Measurements from ENCODE around the gene CPSF7.

Gene CPSF7

GRCh38 chr11:61356706-61357105, 73.1 kb downstream of the CPSF7 start:
- no peak overlapping the region for H2AFZ ChIP-seq (ENCODE audit: low read depth, low read length)
- H3K4me1 ChIP-seq (ENCODE audit: insufficient read depth, low read length), result peaks cover 5% of the 10 kb centered on the region
- no peak overlapping the region for H3K4me3 ChIP-seq (ENCODE audit: low read length)

GRCh38 chr11:61354208-61354607, 75.6 kb downstream of the CPSF7 start:
- Histone ChIP-seq H3K4me3 (ENCODE audit: low read length) (no peak overlapping the region), H2AFZ (ENCODE audit: low read depth, low read length) (no peak overlapping the region), H3K36me3 (ENCODE audit: insufficient read depth, low read length) (peaks cover 6% of the 10 kb centered on the region), H3K27me3 (ENCODE audit: insufficient read depth, low read length) (no peaks in the 10 kb centered on the region), H3K9me3 (ENCODE audit: low read length) (no peaks in the 10 kb centered on the region), H3K4me1 (ENCODE audit: insufficient read depth, low read length) (no peaks in the 10 kb centered on the region)

More at GRCh38 chr11:61356706-61357105, 73.1 kb downstream of the CPSF7 start:
- Histone ChIP-seq H3K36me3 (ENCODE audit: insufficient read depth, low read length) (no peaks in the 10 kb centered on the region), H3K27me3 (ENCODE audit: insufficient read depth, low read length) (no peaks in the 10 kb centered on the region), H3K9me3 (ENCODE audit: low read length) (no peaks in the 10 kb centered on the region)

GRCh38 chr11:61353131-61354067, 76.4 kb downstream of the CPSF7 start:
- no peaks in the 10 kb centered on the region for H3K9me3 ChIP-seq (ENCODE audit: low read length)
- no peak overlapping the region for H2AFZ ChIP-seq (ENCODE audit: low read depth, low read length)
- no peak overlapping the region for H3K4me3 ChIP-seq (ENCODE audit: low read length)
- H3K27me3 ChIP-seq (ENCODE audit: insufficient read depth, low read length), result no peaks in the 10 kb centered on the region
- peaks cover 10% of the 10 kb centered on the region for H3K36me3 ChIP-seq (ENCODE audit: insufficient read depth, low read length)
- H3K4me1 ChIP-seq (ENCODE audit: insufficient read depth, low read length), result no peaks in the 10 kb centered on the region

All from neuron (in vitro differentiated cells).